SK-N-SH (cell line): Measurements from ENCODE around the gene SARDH. TPM values are rescaled to one million over a fixed set of nuclear protein-coding genes. Genes with fewer than 3 reads are reported as not detected.
"Not testable (repeated sequence)": the region's sequence is repeated elsewhere in the genome, so short reads cannot be mapped to it uniquely, and the experiment has no call there.

ENCODE experiments used
- CTCF ChIA-PET: fragments of 300-600, 350-600 bp; formaldehyde crosslinking; extraction: SDS; loops from one replicate; lab custom pipeline; 2021; lab: Yijun Ruan, JAX
- POLR2A ChIA-PET: fragments of 350-600 bp; sonication (Branson Sonifier 250); formaldehyde crosslinking; extraction: SDS; loops from one replicate; lab custom pipeline; 2020; ENCODE audit warnings: antibody characterized with exemption, inconsistent platforms; lab: Yijun Ruan, JAX
- DNase-seq: peaks from one replicate; pipeline ENCODE4 v3.0.0; 2012
- H2AFZ ChIP-seq: fragments of 200-600 bp; sonication (generic); 2 replicates; pipeline ENCODE4 v1.8.1; 2016; ENCODE audit warnings: antibody characterized with exemption, mild to moderate bottlenecking, low read depth
- H3F3A ChIP-seq: fragments of 200-600 bp; sonication (generic); replicated peaks from 2 replicates; pipeline ENCODE3; 2016; ENCODE audit warnings: antibody characterized with exemption, mild to moderate bottlenecking; ENCODE audit not compliant: insufficient read depth
- H3K27ac ChIP-seq, 2 experiments: fragments of 200-500 bp in 1 of 2; fragments of 200-600 bp in 1 of 2; sonication (Bioruptor generic) in 1 of 2; sonication (generic), shearing (Covaris generic) in 1 of 2; 2 replicates each; pipeline versions ENCODE4 v1.5.1 to v1.6.1; 2014 to 2016; ENCODE audit warnings: low read depth in 2 of 2, inconsistent platforms in 1 of 2, low read length in 1 of 2, mild to moderate bottlenecking in 1 of 2, mixed read lengths in 1 of 2
- H3K27me3 ChIP-seq: fragments of 200-600 bp; sonication (generic), shearing (Covaris generic); 2 replicates; pipeline ENCODE4 v1.6.1; 2016; ENCODE audit warnings: mixed run types; ENCODE audit not compliant: insufficient read depth
- H3K36me3 ChIP-seq, 2 experiments: fragments of 200-500 bp in 1 of 2; fragments of 200-600 bp in 1 of 2; sonication (Bioruptor generic) in 1 of 2; sonication (generic) in 1 of 2; replicated peaks in 1 of 2; 2 replicates each; pipeline versions ENCODE3 to v1.5.1; 2014 to 2016; ENCODE audit warnings: low read length in 1 of 2, mild to moderate bottlenecking in 1 of 2; ENCODE audit not compliant: insufficient read depth in 2 of 2, control insufficient read depth in 1 of 2
- H3K4me1 ChIP-seq, 2 experiments: fragments of 200-500 bp in 1 of 2; fragments of 200-600 bp in 1 of 2; sonication (Bioruptor generic) in 1 of 2; sonication (generic), shearing (Covaris generic) in 1 of 2; 2 replicates each; pipeline versions ENCODE4 v1.5.1 to v1.6.1; 2014 to 2016; ENCODE audit warnings: low read depth in 1 of 2, low read length in 1 of 2, mixed run types in 1 of 2; ENCODE audit not compliant: insufficient read depth in 2 of 2, control insufficient read depth in 1 of 2
- H3K4me2 ChIP-seq: fragments of 200-600 bp; sonication (generic), shearing (Covaris generic); 2 replicates; pipeline ENCODE4 v1.6.1; 2017; ENCODE audit warnings: mixed run types
- H3K4me3 ChIP-seq, 2 experiments: fragments of 200-500 bp in 1 of 2; fragments of 200-600 bp in 1 of 2; sonication (Bioruptor generic) in 1 of 2; sonication (generic), shearing (Covaris generic) in 1 of 2; 2 replicates each; pipeline versions ENCODE4 v1.5.1 to v1.8.1; 2014 to 2016; ENCODE audit warnings: low read depth in 2 of 2, inconsistent platforms in 1 of 2, low read length in 1 of 2, mild to moderate bottlenecking in 1 of 2, mixed read lengths in 1 of 2, moderate library complexity in 1 of 2
- H3K79me2 ChIP-seq: fragments of 200-600 bp; sonication (generic); 2 replicates; pipeline ENCODE4 v1.8.1; 2017; ENCODE audit warnings: mild to moderate bottlenecking; ENCODE audit not compliant: insufficient read depth
- H3K9ac ChIP-seq: fragments of 200-600 bp; sonication (generic); 2 replicates; pipeline ENCODE4 v1.6.1; 2017; ENCODE audit warnings: mixed run types
- H3K9me2 ChIP-seq: fragments of 200-600 bp; sonication (generic); 2 replicates; pipeline ENCODE4 v1.6.1; 2017; ENCODE audit warnings: mixed run types
- H3K9me3 ChIP-seq: fragments of 200-600 bp; sonication (generic); 2 replicates; pipeline ENCODE4 v1.6.1; 2017; ENCODE audit warnings: mixed run types, mild to moderate bottlenecking, moderate library complexity
- H4K20me1 ChIP-seq: fragments of 200-600 bp; sonication (generic); 2 replicates; pipeline ENCODE4 v1.6.1; 2017; ENCODE audit warnings: mild to moderate bottlenecking, mixed run types; ENCODE audit not compliant: insufficient read depth
- ELF1 ChIP-seq: IDR thresholded peaks from 2 replicates; pipeline ENCODE4 v1.4.0; 2012
- EP300 ChIP-seq, 2 experiments: IDR thresholded peaks; 2 replicates each; pipeline versions ENCODE4 v1.4.0 to v1.6.1; 2012; ENCODE audit warnings: borderline replicate concordance in 1 of 2, low read depth in 1 of 2, low read length in 1 of 2
- GABPA ChIP-seq: IDR thresholded peaks from 2 replicates; pipeline ENCODE4 v1.4.0; 2012; ENCODE audit warnings: low read depth, mild to moderate bottlenecking
- JUND ChIP-seq: IDR thresholded peaks from 2 replicates; pipeline ENCODE4 v1.4.0; 2012
- MAX ChIP-seq: IDR thresholded peaks from 2 replicates; pipeline ENCODE4 v1.4.0; 2012; ENCODE audit warnings: low read depth
- MXI1 ChIP-seq: IDR thresholded peaks from 2 replicates; pipeline ENCODE4 v1.6.1; 2012; ENCODE audit warnings: mild to moderate bottlenecking, low read depth, low read length, improper control_type of control experiment
- NFIC ChIP-seq: IDR thresholded peaks from 2 replicates; pipeline ENCODE4 v1.4.0; 2012; ENCODE audit warnings: borderline replicate concordance
- PBX3 ChIP-seq: IDR thresholded peaks from 2 replicates; pipeline ENCODE4; 2012
- POLR2AphosphoS5 ChIP-seq: IDR thresholded peaks from 2 replicates; pipeline ENCODE4 v1.6.1; 2012; ENCODE audit warnings: low read depth, low read length
- RXRA ChIP-seq: IDR thresholded peaks from 2 replicates; pipeline ENCODE4 v1.4.0; 2012; ENCODE audit warnings: low read depth, mild to moderate bottlenecking, borderline replicate concordance
- SMC3 ChIP-seq: IDR thresholded peaks from 2 replicates; pipeline ENCODE4 v1.6.1; 2012; ENCODE audit warnings: low read depth, low read length, improper control_type of control experiment
- USF1 ChIP-seq: IDR thresholded peaks from 2 replicates; pipeline ENCODE4 v1.4.0; 2012; ENCODE audit warnings: low read depth, borderline replicate concordance
- USF2 ChIP-seq: fragments of 150-350 bp; IDR thresholded peaks from 2 replicates; pipeline ENCODE4 v1.6.1; 2017; ENCODE audit warnings: antibody characterized with exemption, low read length, low read depth, borderline replicate concordance
- YY1 ChIP-seq: IDR thresholded peaks from 2 replicates; pipeline ENCODE4 v1.4.0; 2012; ENCODE audit warnings: low read depth, mild to moderate bottlenecking
- ZBTB33 ChIP-seq: IDR thresholded peaks from 2 replicates; pipeline ENCODE4 v1.4.0; 2012; ENCODE audit warnings: low read depth, borderline replicate concordance
- WGBS: methylation state at CpG from one replicate; pipeline ENCODE4 v1.1.6; 2017; ENCODE audit warnings: low lambda C conversion rate; 5-methylcytosine and 5-hydroxymethylcytosine counted together
- polyA plus RNA-seq, 3 experiments: library from polyadenylated mRNA; depleted of rRNA; stranded (reverse); fragments of >200 nt; gene quantifications; 2 replicates each; pipeline ENCODE4 v1.2.3, GENCODE V29; 2012
- TF ChIP-seq, protein P1 (sequence below): fragments of 200-600 bp; sonication (generic); IDR thresholded peaks from 2 replicates; pipeline ENCODE4 v1.6.1; 2017; ENCODE audit warnings: antibody characterized with exemption, mild to moderate bottlenecking, moderate library complexity
- TF ChIP-seq, protein P2 (sequence below): IDR thresholded peaks from 2 replicates; pipeline ENCODE4 v1.6.1; 2012; ENCODE audit warnings: mild to moderate bottlenecking, low read depth, low read length, moderate library complexity

The SARDH gene
- polyA plus RNA-seq, 1 of the 3 experiments (the other 2 are of a cell fraction): 5.9 TPM

- H3K4me2 ChIP-seq: no peak overlapping the region
- no peak overlapping the region for H2AFZ ChIP-seq
- no peaks in the 10 kb centered on the region for H3F3A ChIP-seq
- H3K4me3 ChIP-seq: no peak overlapping the region
- no peak overlapping the region for H3K9ac ChIP-seq
- H3K27me3 ChIP-seq: no peaks in the 10 kb centered on the region
- H4K20me1 ChIP-seq: no peaks in the 10 kb centered on the region
- no peaks in the 10 kb centered on the region for H3K36me3 ChIP-seq
- no peaks in the 10 kb centered on the region for H3K79me2 ChIP-seq
- TF ChIP-seq RXRA (no peak), MAX (no peak), YY1 (no peak), USF2 (no peak), MXI1 (no peak), GABPA (no peak), ZBTB33 (no peak), ELF1 (no peak), EP300 (IDR thresholded peaks at IDR 0.05; ENCODE audit: borderline replicate concordance in 1 of 2, low read depth in 1 of 2, low read length in 1 of 2) (no peak), POLR2AphosphoS5 (no peak), PBX3 (no peak), SMC3 (no peak), USF1 (no peak), JUND (no peak), NFIC (no peak)
- TF ChIP-seq, protein P1, sequence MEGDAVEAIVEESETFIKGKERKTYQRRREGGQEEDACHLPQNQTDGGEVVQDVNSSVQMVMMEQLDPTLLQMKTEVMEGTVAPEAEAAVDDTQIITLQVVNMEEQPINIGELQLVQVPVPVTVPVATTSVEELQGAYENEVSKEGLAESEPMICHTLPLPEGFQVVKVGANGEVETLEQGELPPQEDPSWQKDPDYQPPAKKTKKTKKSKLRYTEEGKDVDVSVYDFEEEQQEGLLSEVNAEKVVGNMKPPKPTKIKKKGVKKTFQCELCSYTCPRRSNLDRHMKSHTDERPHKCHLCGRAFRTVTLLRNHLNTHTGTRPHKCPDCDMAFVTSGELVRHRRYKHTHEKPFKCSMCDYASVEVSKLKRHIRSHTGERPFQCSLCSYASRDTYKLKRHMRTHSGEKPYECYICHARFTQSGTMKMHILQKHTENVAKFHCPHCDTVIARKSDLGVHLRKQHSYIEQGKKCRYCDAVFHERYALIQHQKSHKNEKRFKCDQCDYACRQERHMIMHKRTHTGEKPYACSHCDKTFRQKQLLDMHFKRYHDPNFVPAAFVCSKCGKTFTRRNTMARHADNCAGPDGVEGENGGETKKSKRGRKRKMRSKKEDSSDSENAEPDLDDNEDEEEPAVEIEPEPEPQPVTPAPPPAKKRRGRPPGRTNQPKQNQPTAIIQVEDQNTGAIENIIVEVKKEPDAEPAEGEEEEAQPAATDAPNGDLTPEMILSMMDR: no peak
- TF ChIP-seq, protein P2, sequence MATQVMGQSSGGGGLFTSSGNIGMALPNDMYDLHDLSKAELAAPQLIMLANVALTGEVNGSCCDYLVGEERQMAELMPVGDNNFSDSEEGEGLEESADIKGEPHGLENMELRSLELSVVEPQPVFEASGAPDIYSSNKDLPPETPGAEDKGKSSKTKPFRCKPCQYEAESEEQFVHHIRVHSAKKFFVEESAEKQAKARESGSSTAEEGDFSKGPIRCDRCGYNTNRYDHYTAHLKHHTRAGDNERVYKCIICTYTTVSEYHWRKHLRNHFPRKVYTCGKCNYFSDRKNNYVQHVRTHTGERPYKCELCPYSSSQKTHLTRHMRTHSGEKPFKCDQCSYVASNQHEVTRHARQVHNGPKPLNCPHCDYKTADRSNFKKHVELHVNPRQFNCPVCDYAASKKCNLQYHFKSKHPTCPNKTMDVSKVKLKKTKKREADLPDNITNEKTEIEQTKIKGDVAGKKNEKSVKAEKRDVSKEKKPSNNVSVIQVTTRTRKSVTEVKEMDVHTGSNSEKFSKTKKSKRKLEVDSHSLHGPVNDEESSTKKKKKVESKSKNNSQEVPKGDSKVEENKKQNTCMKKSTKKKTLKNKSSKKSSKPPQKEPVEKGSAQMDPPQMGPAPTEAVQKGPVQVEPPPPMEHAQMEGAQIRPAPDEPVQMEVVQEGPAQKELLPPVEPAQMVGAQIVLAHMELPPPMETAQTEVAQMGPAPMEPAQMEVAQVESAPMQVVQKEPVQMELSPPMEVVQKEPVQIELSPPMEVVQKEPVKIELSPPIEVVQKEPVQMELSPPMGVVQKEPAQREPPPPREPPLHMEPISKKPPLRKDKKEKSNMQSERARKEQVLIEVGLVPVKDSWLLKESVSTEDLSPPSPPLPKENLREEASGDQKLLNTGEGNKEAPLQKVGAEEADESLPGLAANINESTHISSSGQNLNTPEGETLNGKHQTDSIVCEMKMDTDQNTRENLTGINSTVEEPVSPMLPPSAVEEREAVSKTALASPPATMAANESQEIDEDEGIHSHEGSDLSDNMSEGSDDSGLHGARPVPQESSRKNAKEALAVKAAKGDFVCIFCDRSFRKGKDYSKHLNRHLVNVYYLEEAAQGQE: no peak
- no peak for DNase-seq
- H3K9me2 ChIP-seq: no peaks in the 10 kb centered on the region
- no peaks in the 10 kb centered on the region; the same call in 1 of the 2 replicates for H3K9me3 ChIP-seq
- H3K4me1 ChIP-seq: peaks cover 0 to 5% of the 10 kb centered on the region in 2 experiments; a peak in 1 of 4 replicates
- ChIA-PET POLR2A (no interaction called here), CTCF (no interaction called here)
- no peak overlapping the region for H3K27ac ChIP-seq
Measured at GRCh38 chr9:133747309-133747708, 9.2 kb upstream of the SARDH start.

- H3K4me3 ChIP-seq, H3F3A ChIP-seq, H3K4me2 ChIP-seq, H3K9me2 ChIP-seq, H4K20me1 ChIP-seq, H3K79me2 ChIP-seq, DNase-seq, POLR2A ChIA-PET, H2AFZ ChIP-seq, H3K9ac ChIP-seq, CTCF ChIA-PET, H3K27ac ChIP-seq, H3K27me3 ChIP-seq, H3K4me1 ChIP-seq, H3K9me3 ChIP-seq, H3K36me3 ChIP-seq: not testable (repeated sequence)
- 75% methylated on average over 9 of the region's 31 CpGs for WGBS
Measured at GRCh38 chr9:133744528-133744927, 6.4 kb upstream of the SARDH start.
